ENCODE measurements around the gene ENO2.

ENO2 gene

GRCh38 chr12:6883252-6883651 is 31.1 kb upstream of the ENO2 start:
- Histone ChIP-seq H3K27ac (replicated peaks) (no peak overlapping the region), H3K4me3 (replicated peaks; ENCODE audit: insufficient read depth, low read length) (no peak overlapping the region), H3K27me3 (ENCODE audit: insufficient read depth, poor library complexity, severe bottlenecking) (no peaks in the 10 kb centered on the region)
- DNase-seq (ENCODE audit: low read depth in 1 of 2, low spot score in 1 of 2): no peak
- TF ChIP-seq, protein P1, sequence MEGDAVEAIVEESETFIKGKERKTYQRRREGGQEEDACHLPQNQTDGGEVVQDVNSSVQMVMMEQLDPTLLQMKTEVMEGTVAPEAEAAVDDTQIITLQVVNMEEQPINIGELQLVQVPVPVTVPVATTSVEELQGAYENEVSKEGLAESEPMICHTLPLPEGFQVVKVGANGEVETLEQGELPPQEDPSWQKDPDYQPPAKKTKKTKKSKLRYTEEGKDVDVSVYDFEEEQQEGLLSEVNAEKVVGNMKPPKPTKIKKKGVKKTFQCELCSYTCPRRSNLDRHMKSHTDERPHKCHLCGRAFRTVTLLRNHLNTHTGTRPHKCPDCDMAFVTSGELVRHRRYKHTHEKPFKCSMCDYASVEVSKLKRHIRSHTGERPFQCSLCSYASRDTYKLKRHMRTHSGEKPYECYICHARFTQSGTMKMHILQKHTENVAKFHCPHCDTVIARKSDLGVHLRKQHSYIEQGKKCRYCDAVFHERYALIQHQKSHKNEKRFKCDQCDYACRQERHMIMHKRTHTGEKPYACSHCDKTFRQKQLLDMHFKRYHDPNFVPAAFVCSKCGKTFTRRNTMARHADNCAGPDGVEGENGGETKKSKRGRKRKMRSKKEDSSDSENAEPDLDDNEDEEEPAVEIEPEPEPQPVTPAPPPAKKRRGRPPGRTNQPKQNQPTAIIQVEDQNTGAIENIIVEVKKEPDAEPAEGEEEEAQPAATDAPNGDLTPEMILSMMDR (IDR thresholded peaks at IDR 0.05; ENCODE audit: insufficient read depth, low read length): no peak
- no peak for TF ChIP-seq POLR2AphosphoS5 (IDR thresholded peaks at IDR 0.05; ENCODE audit: low read depth)
- TF ChIP-seq SPI1 (IDR thresholded peaks at IDR 0.05; ENCODE audit: borderline replicate concordance, low read depth): no peak
- TF ChIP-seq, protein P2, sequence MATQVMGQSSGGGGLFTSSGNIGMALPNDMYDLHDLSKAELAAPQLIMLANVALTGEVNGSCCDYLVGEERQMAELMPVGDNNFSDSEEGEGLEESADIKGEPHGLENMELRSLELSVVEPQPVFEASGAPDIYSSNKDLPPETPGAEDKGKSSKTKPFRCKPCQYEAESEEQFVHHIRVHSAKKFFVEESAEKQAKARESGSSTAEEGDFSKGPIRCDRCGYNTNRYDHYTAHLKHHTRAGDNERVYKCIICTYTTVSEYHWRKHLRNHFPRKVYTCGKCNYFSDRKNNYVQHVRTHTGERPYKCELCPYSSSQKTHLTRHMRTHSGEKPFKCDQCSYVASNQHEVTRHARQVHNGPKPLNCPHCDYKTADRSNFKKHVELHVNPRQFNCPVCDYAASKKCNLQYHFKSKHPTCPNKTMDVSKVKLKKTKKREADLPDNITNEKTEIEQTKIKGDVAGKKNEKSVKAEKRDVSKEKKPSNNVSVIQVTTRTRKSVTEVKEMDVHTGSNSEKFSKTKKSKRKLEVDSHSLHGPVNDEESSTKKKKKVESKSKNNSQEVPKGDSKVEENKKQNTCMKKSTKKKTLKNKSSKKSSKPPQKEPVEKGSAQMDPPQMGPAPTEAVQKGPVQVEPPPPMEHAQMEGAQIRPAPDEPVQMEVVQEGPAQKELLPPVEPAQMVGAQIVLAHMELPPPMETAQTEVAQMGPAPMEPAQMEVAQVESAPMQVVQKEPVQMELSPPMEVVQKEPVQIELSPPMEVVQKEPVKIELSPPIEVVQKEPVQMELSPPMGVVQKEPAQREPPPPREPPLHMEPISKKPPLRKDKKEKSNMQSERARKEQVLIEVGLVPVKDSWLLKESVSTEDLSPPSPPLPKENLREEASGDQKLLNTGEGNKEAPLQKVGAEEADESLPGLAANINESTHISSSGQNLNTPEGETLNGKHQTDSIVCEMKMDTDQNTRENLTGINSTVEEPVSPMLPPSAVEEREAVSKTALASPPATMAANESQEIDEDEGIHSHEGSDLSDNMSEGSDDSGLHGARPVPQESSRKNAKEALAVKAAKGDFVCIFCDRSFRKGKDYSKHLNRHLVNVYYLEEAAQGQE (IDR thresholded peaks at IDR 0.05; ENCODE audit: insufficient replicate concordance, low read depth): no peak
- TF ChIP-seq GABPA (IDR thresholded peaks at IDR 0.05; ENCODE audit: low read depth): no peak

- TF ChIP-seq GABPA (IDR thresholded peaks at IDR 0.05; ENCODE audit: low read depth) (no peak), POLR2AphosphoS5 (IDR thresholded peaks at IDR 0.05; ENCODE audit: low read depth) (no peak), SPI1 (IDR thresholded peaks at IDR 0.05; ENCODE audit: borderline replicate concordance, low read depth) (no peak)
- TF ChIP-seq, protein P2 (IDR thresholded peaks at IDR 0.05; ENCODE audit: insufficient replicate concordance, low read depth): no peak
- TF ChIP-seq, protein P1 (IDR thresholded peaks at IDR 0.05; ENCODE audit: insufficient read depth, low read length): no peak
- Histone ChIP-seq H3K4me3 (replicated peaks; ENCODE audit: insufficient read depth, low read length) (no peak overlapping the region), H3K27ac (replicated peaks) (no peak overlapping the region), H3K27me3 (ENCODE audit: insufficient read depth, poor library complexity, severe bottlenecking) (no peaks in the 10 kb centered on the region)
- DNase-seq (ENCODE audit: low read depth in 1 of 2, low spot score in 1 of 2): no peak
Observed at GRCh38 chr12:6883683-6884082, 30.7 kb upstream of the ENO2 start.

- TF ChIP-seq, protein P1 (IDR thresholded peaks at IDR 0.05; ENCODE audit: insufficient read depth, low read length): no peak
- no peak for TF ChIP-seq SPI1 (IDR thresholded peaks at IDR 0.05; ENCODE audit: borderline replicate concordance, low read depth)
- TF ChIP-seq, protein P2 (IDR thresholded peaks at IDR 0.05; ENCODE audit: insufficient replicate concordance, low read depth): no peak
- no peak for TF ChIP-seq POLR2AphosphoS5 (IDR thresholded peaks at IDR 0.05; ENCODE audit: low read depth)
- no peak for TF ChIP-seq GABPA (IDR thresholded peaks at IDR 0.05; ENCODE audit: low read depth)
- H3K27ac ChIP-seq (replicated peaks): no peak overlapping the region
- H3K27me3 ChIP-seq (ENCODE audit: insufficient read depth, poor library complexity, severe bottlenecking): no peaks in the 10 kb centered on the region
- no peak overlapping the region for H3K4me3 ChIP-seq (replicated peaks; ENCODE audit: insufficient read depth, low read length)
- DNase-seq (ENCODE audit: low read depth in 1 of 2, low spot score in 1 of 2): no peak
Observed at GRCh38 chr12:6884539-6884938, 29.8 kb upstream of the ENO2 start.
